ENCODE results near the gene BTBD16. TPM values are rescaled to one million over a fixed set of nuclear protein-coding genes. Genes with fewer than 3 reads are reported as not detected.

BTBD16 gene
- polyA plus RNA-seq, 3 donors, result not detected

GRCh38 chr10:122279725-122280141 lies 8.6 kb downstream of the BTBD16 start:
- Histone ChIP-seq H3K79me2 (ENCODE audit: insufficient read depth, low read length) (no peaks in the 10 kb centered on the region), H3K4me3 (replicated peaks in 1 of 3; ENCODE audit: low read depth in 2 of 3, low read length in 3 of 3) (no peak overlapping the region), H2AFZ (ENCODE audit: insufficient read depth, low read depth, low read length, poor library complexity, severe bottlenecking) (no peak overlapping the region), H3K4me2 (replicated peaks; ENCODE audit: extremely low read depth, low read length, poor library complexity, severe bottlenecking) (no peak overlapping the region), H3K36me3 (replicated peaks in 1 of 2; ENCODE audit: control insufficient read depth in 1 of 2, insufficient read depth in 2 of 2, low read length in 2 of 2) (no peaks in the 10 kb centered on the region), H4K20me1 (ENCODE audit: insufficient read depth, low read length) (no peaks in the 10 kb centered on the region), H3K9ac (ENCODE audit: insufficient read depth, low read length, poor library complexity, severe bottlenecking) (no peak overlapping the region), H3K9me3 (replicated peaks in 1 of 2; ENCODE audit: control insufficient read depth in 1 of 2, insufficient read depth in 1 of 2, low read length in 2 of 2) (no peaks in the 10 kb centered on the region), H3K4me1 (ENCODE audit: control insufficient read depth in 1 of 2, insufficient read depth in 2 of 2, low read length in 2 of 2) (no peaks in the 10 kb centered on the region), H3K27me3 (ENCODE audit: control insufficient read depth in 2 of 2, insufficient read depth in 2 of 2, low read length in 2 of 2) (no peaks in the 10 kb centered on the region), H3K27ac (ENCODE audit: low read depth in 1 of 2, low read length in 2 of 2) (no peak overlapping the region)
- peak overlapping the region in 1 of 7 donors; percentile 16 for H3K27ac Mint-ChIP-seq
- no peaks in the 10 kb centered on the region for H3K4me1 Mint-ChIP-seq
- H3K9me3 Mint-ChIP-seq, result peaks cover 0 to 5% (median 0%) of the 10 kb centered on the region in 7 donors
- WGBS (ENCODE audit: insufficient coverage), result 21% methylated on average over 8 of the region's 9 CpGs
- no peak for TF ChIP-seq CTCF (IDR thresholded peaks at IDR 0.05)
- no peak for DNase-seq
- H3K36me3 Mint-ChIP-seq, result no peaks in the 10 kb centered on the region
- no peak overlapping the region for H3K4me3 Mint-ChIP-seq
- intact Hi-C loops (cut with micrococcal nuclease), result no loop called here
- peaks cover 2 to 10% (median 5%) of the 10 kb centered on the region in 3 donors for H3K27me3 Mint-ChIP-seq (ENCODE audit: low read depth in 3 of 3)

- no peak overlapping the region for H3K27ac ChIP-seq (ENCODE audit: low read depth in 1 of 2, low read length in 2 of 2)
- H3K4me1 ChIP-seq (ENCODE audit: control insufficient read depth in 1 of 2, insufficient read depth in 2 of 2, low read length in 2 of 2), result no peaks in the 10 kb centered on the region
- TF ChIP-seq CTCF (IDR thresholded peaks at IDR 0.05), result no peak
- H3K27ac Mint-ChIP-seq, result no peak overlapping the region
- H3K79me2 ChIP-seq (ENCODE audit: insufficient read depth, low read length), result no peaks in the 10 kb centered on the region
- no peaks in the 10 kb centered on the region for H3K36me3 Mint-ChIP-seq
- H3K36me3 ChIP-seq (replicated peaks in 1 of 2; ENCODE audit: control insufficient read depth in 1 of 2, insufficient read depth in 2 of 2, low read length in 2 of 2), result no peaks in the 10 kb centered on the region
- H3K27me3 Mint-ChIP-seq (ENCODE audit: low read depth in 3 of 3), result peaks cover 2 to 10% (median 5%) of the 10 kb centered on the region in 3 donors
- H3K4me2 ChIP-seq (replicated peaks; ENCODE audit: extremely low read depth, low read length, poor library complexity, severe bottlenecking), result no peak overlapping the region
- H3K9me3 ChIP-seq (replicated peaks in 1 of 2; ENCODE audit: control insufficient read depth in 1 of 2, insufficient read depth in 1 of 2, low read length in 2 of 2), result no peaks in the 10 kb centered on the region
- H3K4me1 Mint-ChIP-seq, result no peaks in the 10 kb centered on the region
- no peak overlapping the region for H3K4me3 Mint-ChIP-seq
- no peak overlapping the region for H3K4me3 ChIP-seq (replicated peaks in 1 of 3; ENCODE audit: low read depth in 2 of 3, low read length in 3 of 3)
- no peak overlapping the region for H3K9ac ChIP-seq (ENCODE audit: insufficient read depth, low read length, poor library complexity, severe bottlenecking)
- peaks cover 0 to 5% (median 0%) of the 10 kb centered on the region in 7 donors for H3K9me3 Mint-ChIP-seq
- WGBS (ENCODE audit: insufficient coverage), result 69% methylated on average over 5 of the region's 7 CpGs
- H3K27me3 ChIP-seq (ENCODE audit: control insufficient read depth in 2 of 2, insufficient read depth in 2 of 2, low read length in 2 of 2), result no peaks in the 10 kb centered on the region
- no peak for DNase-seq
- H2AFZ ChIP-seq (ENCODE audit: insufficient read depth, low read depth, low read length, poor library complexity, severe bottlenecking), result no peak overlapping the region
- intact Hi-C loops (cut with micrococcal nuclease), result no loop called here
- H4K20me1 ChIP-seq (ENCODE audit: insufficient read depth, low read length), result no peaks in the 10 kb centered on the region
These were observed 9.1 kb downstream of the BTBD16 start for GRCh38 chr10:122280156-122280555.
